ENCODE data around the gene OR52R1. TPM values are rescaled to one million over a fixed set of nuclear protein-coding genes. Genes with fewer than 3 reads are reported as not detected.

The OR52R1 gene
- total RNA-seq (not detected), polyA plus RNA-seq (not detected)
- long read RNA-seq, donor 1: 0 reads
- long read RNA-seq, donor 2: 0 reads
- long read RNA-seq, donor 3: 0 reads

GRCh38 chr11:4804280-4804679 lies at the start of gene OR52R1:
Gene OR52R1 (minus strand): TSS chr11:4804380. CDS start chr11:4804380, 0 bp downstream.
- 74 to 92% methylated on average over 3 of the region's 3 CpGs for WGBS, 2 donors
- no peak for TF ChIP-seq CTCF (IDR thresholded peaks at IDR 0.05)
- ATAC-seq (no peak), DNase-seq (no peak)
- Histone ChIP-seq H3K27ac (no peak within 1 kb of the TSS), H3K9me3 (no peaks in the 10 kb centered on the region), H3K4me1 (no peaks in the 10 kb centered on the region), H3K4me3 (no peak within 1 kb of the TSS), H3K27me3 (no peaks in the 10 kb centered on the region), H3K36me3 (no peaks in the 10 kb centered on the region)
- intact Hi-C loops (cut with DNase I): no loop called here

GRCh38 chr11:4851033-4851432 lies 46.9 kb upstream of the OR52R1 start:
- Histone ChIP-seq H3K4me1 (peaks cover 0 to 8% (median 0%) of the 10 kb centered on the region in 9 donors), H3K27ac (no peak overlapping the region), H3K27me3 (no peaks in the 10 kb centered on the region), H3K9me3 (no peaks in the 10 kb centered on the region), H3K4me3 (peak overlapping the region in 1 of 10 donors; percentile 14), H3K36me3 (no peaks in the 10 kb centered on the region)
- 5 to 7% methylated on average over 4 of the region's 4 CpGs for WGBS, 2 donors
- ATAC-seq: peak in 7 of 8 donors; percentile 30 to 94 (median 82)
- no peak for TF ChIP-seq CTCF (IDR thresholded peaks at IDR 0.05)
- DNase-seq: peak in 1 of 2 donors; percentile 29
- intact Hi-C loops (cut with DNase I): no loop called here

GRCh38 chr11:4848908-4849532 lies 44.8 kb upstream of the OR52R1 start, which contains the start of gene OR51S1:
Gene OR51S1 (minus strand): TSS chr11:4849208. CDS start chr11:4849208, 0 bp downstream.
- H3K27me3 ChIP-seq: no peaks in the 10 kb centered on the region
- H3K4me1 ChIP-seq: peaks cover 0 to 8% (median 0%) of the 10 kb centered on the region in 9 donors
- ATAC-seq (no peak), DNase-seq (no peak)
- H3K36me3 ChIP-seq: no peaks in the 10 kb centered on the region
- no peaks in the 10 kb centered on the region for H3K9me3 ChIP-seq
- H3K4me3 ChIP-seq: no peak within 1 kb of the TSS
- no peak for TF ChIP-seq CTCF (IDR thresholded peaks at IDR 0.05)
- intact Hi-C loops (cut with DNase I): no loop called here
- 74 to 78% methylated on average over 9 of the region's 9 CpGs for WGBS, 2 donors
- H3K27ac ChIP-seq: no peak within 1 kb of the TSS

- Histone ChIP-seq H3K4me3 (no peak overlapping the region), H3K9me3 (no peaks in the 10 kb centered on the region), H3K27me3 (peaks cover 0 to 3% (median 0%) of the 10 kb centered on the region in 7 donors), H3K36me3 (no peaks in the 10 kb centered on the region), H3K27ac (no peak overlapping the region), H3K4me1 (no peaks in the 10 kb centered on the region)
- TF ChIP-seq CTCF (IDR thresholded peaks at IDR 0.05): no peak
- DNase-seq: no peak
- intact Hi-C loops (cut with DNase I): no loop called here
- 84 to 89% methylated on average over 2 of the region's 2 CpGs for WGBS, 2 donors
- no peak for ATAC-seq
Observed at GRCh38 chr11:4839851-4840549, 35.8 kb upstream of the OR52R1 start.

Measured in heart right ventricle (tissue), 16 donors.